Esophagus squamous epithelium (tissue), 5 donors: Measurements from ENCODE around the gene DIRAS1. TPM values are rescaled to one million over a fixed set of nuclear protein-coding genes. Genes with fewer than 3 reads are reported as not detected.

Source experiments
- DNase-seq: peaks from one replicate; lab custom pipeline; 2025; lab: John Stamatoyannopoulos, UW
- H3K27ac ChIP-seq, 4 donors: fragments of 200-600 bp; sonication (generic); one replicate each; pipeline ENCODE4 v1.5.1; 2016 to 2019; ENCODE audit warnings: mild to moderate bottlenecking in 1 of 4
- H3K27me3 ChIP-seq, 4 donors: fragments of 200-600 bp; sonication (generic); 1 replicate in 3 of 4; 2 replicates in 1 of 4; pipeline versions ENCODE4 v1.5.1 to v1.6.0; 2017 to 2021; ENCODE audit warnings: antibody characterized with exemption in 1 of 4
- H3K36me3 ChIP-seq, 3 donors: fragments of 200-600 bp; sonication (generic); one replicate each; pipeline ENCODE4 v1.5.1; 2016 to 2019
- H3K4me1 ChIP-seq, 3 donors: fragments of 200-600 bp; sonication (generic); one replicate each; pipeline ENCODE4 v1.5.1; 2017 to 2019
- H3K4me3 ChIP-seq, 4 donors: fragments of 200-600 bp; sonication (generic); 1 replicate in 3 of 4; 2 replicates in 1 of 4; pipeline ENCODE4 v1.5.1; 2016 to 2019; ENCODE audit warnings: mild to moderate bottlenecking in 2 of 4, moderate library complexity in 1 of 4
- H3K9me3 ChIP-seq, 3 donors: fragments of 200-600 bp; sonication (generic); one replicate each; pipeline ENCODE4 v1.5.1; 2016 to 2019
- CTCF ChIP-seq, 6 experiments: fragments of 450-650 bp in 4 of 6; fragments of 200-600 bp in 2 of 6; sonication (generic) in 2 of 6; IDR thresholded peaks; one replicate each; pipeline ENCODE4 v1.5.1; 2016 to 2019; ENCODE audit warnings: antibody characterized with exemption in 6 of 6, mild to moderate bottlenecking in 4 of 6, moderate library complexity in 4 of 6
- POLR2A ChIP-seq, 4 donors: fragments of 450-650 bp; IDR thresholded peaks; one replicate each; pipeline ENCODE4 v1.6.1; 2017; ENCODE audit warnings: antibody characterized with exemption in 4 of 4, mild to moderate bottlenecking in 4 of 4, moderate library complexity in 3 of 4
- WGBS, 2 donors: methylation state at CpG; one replicate each; pipeline ENCODE4 v1.1.5; 2018; 5-methylcytosine and 5-hydroxymethylcytosine counted together
- intact Hi-C: fragments of 100-400 bp; cut with DNase I; formaldehyde crosslinking; loops from one replicate; pipeline ENCODE4 v1.15.0; 2022
- total RNA-seq, 4 donors: library from RNA; depleted of rRNA; stranded (reverse); fragments of >200 nt; gene quantifications; one replicate each; pipeline ENCODE4 v1.1.0, GENCODE V29; 2016
- donor health status: DM: yes; HTN: yes; CAD: no.

Gene DIRAS1
- total RNA-seq: 1 to 10 TPM in 2 of 4 donors, under 1 TPM in 2; 0.61 to 2.2 (median 1.4) TPM

- no peaks in the 10 kb centered on the region for H3K36me3 ChIP-seq
- TF ChIP-seq CTCF (IDR thresholded peaks at IDR 0.05) (no peak), POLR2A (IDR thresholded peaks at IDR 0.05) (no peak)
- intact Hi-C loops: no loop called here
- WGBS, 2 donors: 0 to 10% methylated on average over 2 to 13 of the region's 100 CpGs
- H3K27me3 ChIP-seq: peaks cover 0 to 80% (median 8%) of the 10 kb centered on the region in 4 donors
- peak within 1 kb of the TSS; percentile 25 to 65 (median 48) for H3K4me3 ChIP-seq
- DNase-seq: no peak
- peaks cover 0 to 4% (median 0%) of the 10 kb centered on the region in 3 donors for H3K9me3 ChIP-seq
- peak within 1 kb of the TSS in 3 of 4 donors; percentile 38 to 65 (median 55) for H3K27ac ChIP-seq
- H3K4me1 ChIP-seq: peaks cover 21 to 39% (median 25%) of the 10 kb centered on the region in 3 donors
Observed at GRCh38 chr19:2720777-2721569, at the start of gene DIRAS1. Gene DIRAS1 (minus strand): TSS chr19:2721372. CDS start chr19:2717806, 3,566 bp downstream.

GRCh38 chr19:2770055-2771013 is 49.2 kb upstream of the DIRAS1 start:
- H3K36me3 ChIP-seq: peaks cover 11 to 62% (median 26%) of the 10 kb centered on the region in 3 donors
- 70 to 87% methylated on average over 3 to 19 of the region's 40 CpGs for WGBS, 2 donors
- DNase-seq: no peak

GRCh38 chr19:2769218-2769617 is 48.0 kb upstream of the DIRAS1 start:
- Histone ChIP-seq H3K4me1 (peaks cover 0 to 43% (median 16%) of the 10 kb centered on the region in 3 donors), H3K9me3 (no peaks in the 10 kb centered on the region), H3K27me3 (no peaks in the 10 kb centered on the region), H3K27ac (no peak overlapping the region), H3K4me3 (no peak overlapping the region), H3K36me3 (peaks cover 21 to 65% (median 33%) of the 10 kb centered on the region in 3 donors)
- WGBS, 2 donors: 100% methylated on average over 2 of the region's 8 CpGs; no CpG with 5 or more reads in 1 of the 2 donors
- intact Hi-C loops: no loop called here
- no peak for TF ChIP-seq CTCF (IDR thresholded peaks at IDR 0.05)
- TF ChIP-seq POLR2A (IDR thresholded peaks at IDR 0.05): no peak
- DNase-seq: no peak

More at GRCh38 chr19:2770055-2771013, 49.2 kb upstream of the DIRAS1 start:
- TF ChIP-seq POLR2A (IDR thresholded peaks at IDR 0.05) (no peak), CTCF (IDR thresholded peaks at IDR 0.05) (no peak)
- H3K4me1 ChIP-seq: peaks cover 0 to 55% (median 16%) of the 10 kb centered on the region in 3 donors
- H3K27me3 ChIP-seq: no peaks in the 10 kb centered on the region
- H3K9me3 ChIP-seq: no peaks in the 10 kb centered on the region
- H3K4me3 ChIP-seq: no peak overlapping the region
- intact Hi-C loops: no loop called here
- H3K27ac ChIP-seq: peak overlapping the region; percentile 13 to 77 (median 50)

- no peak for TF ChIP-seq CTCF (IDR thresholded peaks at IDR 0.05)
- TF ChIP-seq POLR2A (IDR thresholded peaks at IDR 0.05): no peak
- Histone ChIP-seq H3K9me3 (no peaks in the 10 kb centered on the region), H3K4me1 (peaks cover 0 to 38% (median 16%) of the 10 kb centered on the region in 3 donors), H3K36me3 (peaks cover 21 to 72% (median 35%) of the 10 kb centered on the region in 3 donors), H3K4me3 (no peak overlapping the region), H3K27ac (peak overlapping the region in 1 of 4 donors; percentile 5), H3K27me3 (no peaks in the 10 kb centered on the region)
- WGBS, 2 donors: 83 to 100% methylated on average over 2 to 7 of the region's 29 CpGs
- DNase-seq: no peak
- intact Hi-C loops: no loop called here
Observed at GRCh38 chr19:2768365-2769132, 47.4 kb upstream of the DIRAS1 start.
